Prostate gland (tissue), 2 donors: ENCODE results near the gene ENOPH1.

Experiments used
- CTCF ChIP-seq, 4 experiments: fragments of 200-600 bp in 2 of 4; fragments of 450-650 bp in 2 of 4; sonication (generic) in 2 of 4; IDR thresholded peaks; 1 replicate in 3 of 4; 2 replicates in 1 of 4; pipeline ENCODE4 v1.5.1; 2016 to 2019; ENCODE audit warnings: antibody characterized with exemption in 4 of 4, mild to moderate bottlenecking in 2 of 4, moderate library complexity in 2 of 4
- POLR2A ChIP-seq: fragments of 450-650 bp; IDR thresholded peaks from one replicate; pipeline ENCODE4 v1.6.1; 2016; ENCODE audit warnings: antibody characterized with exemption, mild to moderate bottlenecking
- POLR2AphosphoS5 ChIP-seq: sonication (generic); formaldehyde crosslinking; IDR thresholded peaks from one replicate; pipeline ENCODE4 v1.6.1; 2017; ENCODE audit warnings: antibody characterized with exemption

- TF ChIP-seq CTCF (IDR thresholded peaks at IDR 0.05), result no peak
- no peak for TF ChIP-seq POLR2AphosphoS5
- TF ChIP-seq POLR2A, result no peak
Observed at GRCh38 chr4:82489987-82490386, 59.6 kb downstream of the ENOPH1 start.
